GM12872 (cell line): ENCODE measurements around the gene USP16.

Experiments
- TF ChIP-seq, protein P1 (sequence below): IDR thresholded peaks from 3 replicates; pipeline ENCODE4 v1.5.1; 2011; ENCODE audit warnings: low read depth, mild to moderate bottlenecking, low read length, moderate library complexity; ENCODE audit not compliant: insufficient read depth

The USP16 gene

GRCh38 chr21:29018540-29018939 lies 5.9 kb upstream of the USP16 start:
- TF ChIP-seq, protein P1, sequence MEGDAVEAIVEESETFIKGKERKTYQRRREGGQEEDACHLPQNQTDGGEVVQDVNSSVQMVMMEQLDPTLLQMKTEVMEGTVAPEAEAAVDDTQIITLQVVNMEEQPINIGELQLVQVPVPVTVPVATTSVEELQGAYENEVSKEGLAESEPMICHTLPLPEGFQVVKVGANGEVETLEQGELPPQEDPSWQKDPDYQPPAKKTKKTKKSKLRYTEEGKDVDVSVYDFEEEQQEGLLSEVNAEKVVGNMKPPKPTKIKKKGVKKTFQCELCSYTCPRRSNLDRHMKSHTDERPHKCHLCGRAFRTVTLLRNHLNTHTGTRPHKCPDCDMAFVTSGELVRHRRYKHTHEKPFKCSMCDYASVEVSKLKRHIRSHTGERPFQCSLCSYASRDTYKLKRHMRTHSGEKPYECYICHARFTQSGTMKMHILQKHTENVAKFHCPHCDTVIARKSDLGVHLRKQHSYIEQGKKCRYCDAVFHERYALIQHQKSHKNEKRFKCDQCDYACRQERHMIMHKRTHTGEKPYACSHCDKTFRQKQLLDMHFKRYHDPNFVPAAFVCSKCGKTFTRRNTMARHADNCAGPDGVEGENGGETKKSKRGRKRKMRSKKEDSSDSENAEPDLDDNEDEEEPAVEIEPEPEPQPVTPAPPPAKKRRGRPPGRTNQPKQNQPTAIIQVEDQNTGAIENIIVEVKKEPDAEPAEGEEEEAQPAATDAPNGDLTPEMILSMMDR = no peak

- TF ChIP-seq, protein P1 = no peak
These were observed 2.3 kb upstream of the USP16 start for GRCh38 chr21:29022166-29022565.

DNA sequence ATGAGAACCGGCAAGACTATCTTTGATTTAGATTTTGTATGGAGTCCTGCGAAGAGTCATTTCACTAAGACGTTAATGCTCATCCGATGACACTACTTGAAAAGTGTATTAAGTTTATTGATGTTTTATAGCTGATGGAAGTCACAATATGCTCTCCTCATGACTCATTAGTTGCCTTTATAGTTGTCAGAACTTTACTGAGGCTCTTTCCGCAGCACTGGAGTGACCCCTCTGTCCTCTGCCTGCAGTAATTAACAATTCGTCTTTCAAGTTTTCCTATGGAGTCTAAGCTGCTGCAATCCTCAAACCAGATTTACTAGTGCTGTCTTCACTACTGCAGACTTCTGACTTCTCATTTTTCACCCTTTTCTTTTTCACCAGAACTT lies 853 bp downstream of the USP16 start:
- TF ChIP-seq, protein P1 = no peak

GRCh38 chr21:29029524-29029923 lies 5.1 kb downstream of the USP16 start:
- TF ChIP-seq, protein P1 = no peak

- TF ChIP-seq, protein P1 = no peak
These were observed 6.4 kb downstream of the USP16 start for GRCh38 chr21:29030909-29031308.

- TF ChIP-seq, protein P1 = no peak
These were observed 8.8 kb downstream of the USP16 start for GRCh38 chr21:29033301-29033700.

GRCh38 chr21:29033871-29034270 lies 9.4 kb downstream of the USP16 start:
- TF ChIP-seq, protein P1 = no peak

DNA sequence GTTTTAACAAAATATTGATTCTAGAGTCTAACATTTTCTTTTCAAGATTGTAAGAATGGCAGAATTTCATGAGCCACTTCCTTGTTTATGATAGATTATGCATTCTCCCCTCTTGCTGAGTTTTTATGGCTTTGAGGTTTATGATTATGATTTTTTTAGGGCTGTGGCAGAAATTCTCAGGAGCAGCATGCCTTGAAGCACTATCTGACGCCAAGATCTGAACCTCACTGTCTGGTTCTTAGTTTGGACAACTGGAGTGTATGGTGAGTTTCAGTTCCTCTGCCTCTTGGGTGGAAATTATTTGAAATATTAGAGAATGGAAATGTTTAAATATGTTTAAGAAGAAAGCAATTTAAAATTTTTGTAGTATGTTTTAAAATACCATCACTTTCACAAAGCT lies 10.2 kb downstream of the USP16 start:
- TF ChIP-seq, protein P1 = no peak
